DND-41 (cell line): ENCODE results near the gene ALDH1L1.

Source experiments
- CTCF ChIP-seq: IDR thresholded peaks from 2 replicates; pipeline ENCODE4 v1.5.1; 2012; ENCODE audit warnings: borderline replicate concordance, low read length, moderate library complexity, mild to moderate bottlenecking; ENCODE audit not compliant: poor library complexity, severe bottlenecking; ENCODE audit errors: extremely low read depth
- EZH2 ChIP-seq: IDR thresholded peaks from 3 replicates; pipeline ENCODE4 v1.6.1; 2012; ENCODE audit warnings: borderline replicate concordance, low read depth, mild to moderate bottlenecking, moderate library complexity, low read length, inconsistent platforms; ENCODE audit not compliant: severe bottlenecking

DNA sequence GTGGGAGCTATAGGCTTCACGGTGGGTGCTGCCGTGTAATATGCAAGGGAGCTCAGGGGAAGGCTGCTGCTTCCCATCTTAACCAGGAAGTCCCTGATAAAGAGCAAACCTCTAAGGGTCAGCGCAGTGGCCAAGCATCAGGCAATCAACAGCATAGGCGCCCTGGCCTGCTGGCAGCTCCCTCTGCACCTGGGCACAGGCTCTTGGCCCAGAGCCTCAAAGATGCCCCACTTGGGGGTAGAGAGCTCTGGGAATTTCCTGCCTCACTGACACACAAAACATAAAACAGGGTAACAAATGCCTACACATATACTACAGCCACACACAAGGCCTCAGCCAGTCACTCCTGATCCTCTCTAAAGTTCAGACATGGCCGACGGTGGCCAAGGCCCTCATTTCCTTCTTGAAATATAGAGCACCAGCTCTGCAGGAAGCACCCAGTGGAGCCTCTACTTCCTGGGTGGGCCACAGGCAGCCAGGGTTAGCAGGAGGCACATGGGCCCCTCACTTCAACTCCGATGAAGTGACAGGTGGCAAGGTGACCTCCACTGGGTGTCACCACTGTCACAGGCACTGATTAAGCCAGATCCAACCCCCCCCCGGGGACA, 116.9 kb downstream of the ALDH1L1 start:
- no peak for TF ChIP-seq CTCF
- no peak for TF ChIP-seq EZH2
